A673 (cell line): ENCODE measurements around the gene CDC6.

ENCODE experiments used
- EZH2 ChIP-seq: fragments of 200-600 bp; sonication (generic); IDR thresholded peaks from 2 replicates; pipeline ENCODE4 v1.6.1; 2017; ENCODE audit warnings: borderline replicate concordance, low read depth, mild to moderate bottlenecking, mixed read lengths, antibody characterized with exemption, low read length; ENCODE audit not compliant: poor library complexity, severe bottlenecking
- TF ChIP-seq, protein P1 (sequence below): fragments of 300-800, 200-600 bp; sonication (generic); conservative IDR thresholded peaks from 2 replicates; pipeline ENCODE4 v1.5.1; 2017; ENCODE audit warnings: low read depth, mild to moderate bottlenecking, antibody characterized with exemption, low read length, moderate library complexity, mixed read lengths

DNA sequence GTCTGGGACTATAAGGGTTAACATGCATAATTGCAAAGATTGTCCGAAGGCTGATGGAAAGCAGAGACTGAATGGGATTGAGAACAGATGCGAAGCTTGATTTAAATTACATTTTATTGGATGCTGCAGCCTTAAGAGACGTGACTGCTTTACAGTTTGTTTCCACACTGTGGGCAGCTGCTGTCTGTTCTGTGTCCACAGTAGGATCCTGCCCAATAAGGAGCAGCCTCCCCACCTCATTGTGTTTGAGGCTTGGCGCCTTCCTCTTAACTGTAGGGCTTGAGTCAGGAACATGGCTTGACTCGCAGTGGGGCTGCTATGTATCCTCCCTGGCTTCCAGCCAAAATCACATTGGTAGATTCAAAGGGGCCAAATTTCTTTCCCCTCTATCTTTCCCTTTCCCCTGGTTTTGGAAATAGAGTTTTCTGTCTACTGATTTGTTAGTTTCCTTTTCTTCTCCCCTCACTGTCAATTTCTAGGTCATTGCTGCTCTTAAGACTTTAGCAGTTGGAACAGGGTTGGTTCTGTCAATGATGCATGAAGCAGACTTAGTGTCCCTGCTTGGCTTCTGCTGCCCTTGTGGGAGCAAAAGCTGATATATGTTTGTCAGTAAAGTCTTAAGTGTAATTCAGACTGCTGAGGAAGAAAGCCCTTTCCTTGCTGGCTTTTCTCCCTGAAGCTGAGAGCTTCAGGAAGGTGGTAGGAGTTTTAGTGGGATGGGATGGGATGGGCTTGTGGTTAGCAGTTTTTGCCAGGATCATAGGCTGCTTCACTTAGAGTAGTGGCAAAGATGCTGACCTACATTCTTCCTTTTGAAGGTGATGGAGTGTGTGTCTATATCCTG lies 16.3 kb downstream of the CDC6 start:
- TF ChIP-seq, protein P1, sequence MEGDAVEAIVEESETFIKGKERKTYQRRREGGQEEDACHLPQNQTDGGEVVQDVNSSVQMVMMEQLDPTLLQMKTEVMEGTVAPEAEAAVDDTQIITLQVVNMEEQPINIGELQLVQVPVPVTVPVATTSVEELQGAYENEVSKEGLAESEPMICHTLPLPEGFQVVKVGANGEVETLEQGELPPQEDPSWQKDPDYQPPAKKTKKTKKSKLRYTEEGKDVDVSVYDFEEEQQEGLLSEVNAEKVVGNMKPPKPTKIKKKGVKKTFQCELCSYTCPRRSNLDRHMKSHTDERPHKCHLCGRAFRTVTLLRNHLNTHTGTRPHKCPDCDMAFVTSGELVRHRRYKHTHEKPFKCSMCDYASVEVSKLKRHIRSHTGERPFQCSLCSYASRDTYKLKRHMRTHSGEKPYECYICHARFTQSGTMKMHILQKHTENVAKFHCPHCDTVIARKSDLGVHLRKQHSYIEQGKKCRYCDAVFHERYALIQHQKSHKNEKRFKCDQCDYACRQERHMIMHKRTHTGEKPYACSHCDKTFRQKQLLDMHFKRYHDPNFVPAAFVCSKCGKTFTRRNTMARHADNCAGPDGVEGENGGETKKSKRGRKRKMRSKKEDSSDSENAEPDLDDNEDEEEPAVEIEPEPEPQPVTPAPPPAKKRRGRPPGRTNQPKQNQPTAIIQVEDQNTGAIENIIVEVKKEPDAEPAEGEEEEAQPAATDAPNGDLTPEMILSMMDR = no peak
- TF ChIP-seq EZH2 = no peak
